Measurements from ENCODE around the gene BCL7C. TPM values are rescaled to one million over a fixed set of nuclear protein-coding genes. Genes with fewer than 3 reads are reported as not detected.

Gene BCL7C
- total and polyA plus RNA-seq, 2 of the 13 experiments (the other 11 are each of a cell fraction or from before 2014, with no cell fraction given): 17.7 to 33.8 TPM

GRCh38 chr16:30896889-30897733 is 3.2 kb upstream of the BCL7C start (continued):
- TF ChIP-seq ELF1 (CRISPR knock-in tag; IDR thresholded peaks at IDR 0.05): peak; percentile 58
- TF ChIP-seq ZBTB39 (CRISPR knock-in tag; IDR thresholded peaks at IDR 0.05): peak; percentile 73; the same call in 1 of the 2 replicates
- no peak for TF ChIP-seq ZNF766 (CRISPR knock-in tag; IDR thresholded peaks at IDR 0.05; ENCODE audit: borderline replicate concordance)
- TF ChIP-seq NONO (IDR thresholded peaks at IDR 0.05): no peak
- no peak; the same call in 1 of the 2 replicates for TF ChIP-seq NONO (CRISPR knock-in tag; conservative IDR thresholded peaks at IDR 0.05)
- TF ChIP-seq CSRNP2 (CRISPR knock-in tag; conservative IDR thresholded peaks at IDR 0.05; ENCODE audit: low read depth): no peak
- TF ChIP-seq ZNF503 (CRISPR knock-in tag; IDR thresholded peaks at IDR 0.05): no peak
- no peak for TF ChIP-seq PAF1 (CRISPR knock-in tag; IDR thresholded peaks at IDR 0.05)
- TF ChIP-seq RCOR2 (CRISPR knock-in tag; IDR thresholded peaks at IDR 0.05): peak; percentile 81
- no peak for TF ChIP-seq PAWR (CRISPR knock-in tag; IDR thresholded peaks at IDR 0.05; ENCODE audit: borderline replicate concordance)
- TF ChIP-seq ZNF543 (CRISPR knock-in tag; IDR thresholded peaks at IDR 0.05): 0 out of 2 replicates have a peak, but pooled peaks have one; percentile 74
- no peak for TF ChIP-seq TRIM24 (CRISPR knock-in tag; IDR thresholded peaks at IDR 0.05)
- TF ChIP-seq THRA (CRISPR knock-in tag; IDR thresholded peaks at IDR 0.05; ENCODE audit: borderline replicate concordance): no peak
- 0 out of 2 replicates have a peak, but pooled peaks have one; percentile 21 for TF ChIP-seq ZNF24 (IDR thresholded peaks at IDR 0.05)
- TF ChIP-seq TBP (CRISPR knock-in tag; IDR thresholded peaks at IDR 0.05): 0 out of 2 replicates have a peak, but pooled peaks have one; percentile 37
- TF ChIP-seq SPEN (CRISPR knock-in tag; IDR thresholded peaks at IDR 0.05; ENCODE audit: low read depth): no peak
- no peak for TF ChIP-seq ZNF557 (CRISPR knock-in tag; IDR thresholded peaks at IDR 0.05)
- TF ChIP-seq ZNF703 (CRISPR knock-in tag; IDR thresholded peaks at IDR 0.05; ENCODE audit: borderline replicate concordance): no peak
- no peak for TF ChIP-seq FIP1L1 (IDR thresholded peaks at IDR 0.05; ENCODE audit: borderline replicate concordance, insufficient read depth, low read depth, low read length)
- no peak for TF ChIP-seq ZSCAN30 (CRISPR knock-in tag; IDR thresholded peaks at IDR 0.05)
- no peak for TF ChIP-seq ZNF576 (CRISPR knock-in tag; IDR thresholded peaks at IDR 0.05)
- TF ChIP-seq STAT5B (CRISPR knock-in tag; IDR thresholded peaks at IDR 0.05): no peak

Data from HepG2 (cell line).